ENCODE results near the gene ZNF276. TPM values are rescaled to one million over a fixed set of nuclear protein-coding genes. Genes with fewer than 3 reads are reported as not detected.

The ZNF276 gene
- total and polyA plus RNA-seq, 7 donors, result 7.6 to 13.6 (median 11.5) TPM

DNA sequence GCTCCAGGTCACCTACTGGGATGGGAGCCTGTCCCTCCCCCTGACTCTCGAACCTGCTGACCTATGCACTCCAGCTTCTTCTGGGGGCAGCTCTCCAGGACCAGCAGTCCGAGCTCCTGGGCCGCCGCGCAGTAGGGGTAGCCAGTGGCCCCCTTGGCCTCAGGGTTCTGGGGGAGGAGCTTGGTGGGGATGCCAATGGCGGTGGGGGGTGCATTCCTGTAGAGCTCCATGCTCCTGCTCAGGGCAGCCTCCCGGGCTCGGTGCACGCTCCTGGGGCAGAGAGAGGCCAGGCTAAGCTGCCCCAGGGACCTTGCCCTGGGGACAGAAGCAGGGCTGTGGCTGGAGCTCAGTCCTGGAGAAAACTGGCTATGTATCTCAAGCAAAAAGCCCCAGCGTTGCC lies 12.2 kb upstream of the ZNF276 start:
- H3K4me1 ChIP-seq, result no peaks in the 10 kb centered on the region
- 83 to 90% (median 87%) methylated on average over 10 of the region's 10 CpGs for WGBS, 3 donors
- no peak overlapping the region for H3K27ac ChIP-seq
- H3K4me3 ChIP-seq, result no peak overlapping the region
- ATAC-seq, result no peak
- peaks cover 0 to 7% of the 10 kb centered on the region in 2 donors for H3K36me3 ChIP-seq (ENCODE audit: insufficient read depth in 1 of 2, low read depth in 1 of 2)
- peaks cover 0 to 13% (median 0%) of the 10 kb centered on the region in 3 donors for H3K27me3 ChIP-seq (ENCODE audit: insufficient read depth in 3 of 3, low read length in 2 of 3)
- H3K9me3 ChIP-seq, result no peaks in the 10 kb centered on the region
- TF ChIP-seq, protein P1, sequence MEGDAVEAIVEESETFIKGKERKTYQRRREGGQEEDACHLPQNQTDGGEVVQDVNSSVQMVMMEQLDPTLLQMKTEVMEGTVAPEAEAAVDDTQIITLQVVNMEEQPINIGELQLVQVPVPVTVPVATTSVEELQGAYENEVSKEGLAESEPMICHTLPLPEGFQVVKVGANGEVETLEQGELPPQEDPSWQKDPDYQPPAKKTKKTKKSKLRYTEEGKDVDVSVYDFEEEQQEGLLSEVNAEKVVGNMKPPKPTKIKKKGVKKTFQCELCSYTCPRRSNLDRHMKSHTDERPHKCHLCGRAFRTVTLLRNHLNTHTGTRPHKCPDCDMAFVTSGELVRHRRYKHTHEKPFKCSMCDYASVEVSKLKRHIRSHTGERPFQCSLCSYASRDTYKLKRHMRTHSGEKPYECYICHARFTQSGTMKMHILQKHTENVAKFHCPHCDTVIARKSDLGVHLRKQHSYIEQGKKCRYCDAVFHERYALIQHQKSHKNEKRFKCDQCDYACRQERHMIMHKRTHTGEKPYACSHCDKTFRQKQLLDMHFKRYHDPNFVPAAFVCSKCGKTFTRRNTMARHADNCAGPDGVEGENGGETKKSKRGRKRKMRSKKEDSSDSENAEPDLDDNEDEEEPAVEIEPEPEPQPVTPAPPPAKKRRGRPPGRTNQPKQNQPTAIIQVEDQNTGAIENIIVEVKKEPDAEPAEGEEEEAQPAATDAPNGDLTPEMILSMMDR (IDR thresholded peaks at IDR 0.05), result no peak
- no peak for DNase-seq
- intact Hi-C loops (cut with DNase I), result loop anchor here (5.0 to 10.0 kb wide), 3 partner anchors 83 to 156 kb away; no protein-coding TSS in a partner anchor

DNA sequence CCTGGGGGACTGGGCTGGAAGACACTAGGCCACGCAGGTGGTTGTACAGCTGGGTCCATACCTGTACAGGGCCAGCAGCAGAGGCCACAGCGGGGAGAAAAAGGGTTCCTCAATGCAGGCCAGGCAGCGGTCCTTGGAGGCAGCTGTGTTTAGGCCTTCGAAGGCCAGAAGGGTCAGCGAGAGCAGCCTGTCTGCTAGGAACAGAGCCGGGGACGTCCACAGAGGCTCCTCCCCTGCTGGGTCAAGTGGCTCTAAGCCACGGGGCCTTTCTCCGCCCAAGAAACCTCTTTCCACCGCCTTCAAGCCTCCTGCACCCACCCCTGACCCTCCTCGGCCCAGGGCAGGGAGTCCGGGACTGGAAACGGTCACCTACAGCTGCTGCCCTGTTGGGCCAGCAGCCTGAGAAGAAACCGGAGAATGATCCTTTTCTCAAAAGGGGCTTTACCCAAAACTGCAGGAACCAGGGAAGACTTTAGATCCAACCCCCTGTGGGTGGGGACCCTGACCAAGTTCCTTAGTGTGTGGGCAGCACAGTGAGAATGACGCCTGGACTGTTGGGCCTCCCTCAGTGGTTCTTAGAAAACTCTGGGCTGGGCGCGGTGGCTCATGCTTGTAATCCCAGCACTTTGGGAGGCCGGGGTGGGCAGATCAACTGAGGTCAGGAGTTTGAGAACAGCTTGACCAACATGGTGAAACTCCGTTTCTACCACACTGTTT lies 11.5 kb upstream of the ZNF276 start:
- no peak for ATAC-seq
- no peak overlapping the region for H3K4me3 ChIP-seq
- 87 to 91% (median 89%) methylated on average over 19 of the region's 19 CpGs for WGBS, 3 donors
- no peaks in the 10 kb centered on the region for H3K4me1 ChIP-seq
- peaks cover 0 to 7% of the 10 kb centered on the region in 2 donors for H3K36me3 ChIP-seq (ENCODE audit: insufficient read depth in 1 of 2, low read depth in 1 of 2)
- intact Hi-C loops (cut with DNase I), result loop anchor here (5.0 to 10.0 kb wide), 3 partner anchors 82 to 155 kb away; no protein-coding TSS in a partner anchor
- TF ChIP-seq, protein P1 (IDR thresholded peaks at IDR 0.05), result no peak
- no peaks in the 10 kb centered on the region for H3K9me3 ChIP-seq
- H3K27me3 ChIP-seq (ENCODE audit: insufficient read depth in 3 of 3, low read length in 2 of 3), result peaks cover 0 to 5% (median 0%) of the 10 kb centered on the region in 3 donors
- no peak for DNase-seq
- H3K27ac ChIP-seq, result no peak overlapping the region

DNA sequence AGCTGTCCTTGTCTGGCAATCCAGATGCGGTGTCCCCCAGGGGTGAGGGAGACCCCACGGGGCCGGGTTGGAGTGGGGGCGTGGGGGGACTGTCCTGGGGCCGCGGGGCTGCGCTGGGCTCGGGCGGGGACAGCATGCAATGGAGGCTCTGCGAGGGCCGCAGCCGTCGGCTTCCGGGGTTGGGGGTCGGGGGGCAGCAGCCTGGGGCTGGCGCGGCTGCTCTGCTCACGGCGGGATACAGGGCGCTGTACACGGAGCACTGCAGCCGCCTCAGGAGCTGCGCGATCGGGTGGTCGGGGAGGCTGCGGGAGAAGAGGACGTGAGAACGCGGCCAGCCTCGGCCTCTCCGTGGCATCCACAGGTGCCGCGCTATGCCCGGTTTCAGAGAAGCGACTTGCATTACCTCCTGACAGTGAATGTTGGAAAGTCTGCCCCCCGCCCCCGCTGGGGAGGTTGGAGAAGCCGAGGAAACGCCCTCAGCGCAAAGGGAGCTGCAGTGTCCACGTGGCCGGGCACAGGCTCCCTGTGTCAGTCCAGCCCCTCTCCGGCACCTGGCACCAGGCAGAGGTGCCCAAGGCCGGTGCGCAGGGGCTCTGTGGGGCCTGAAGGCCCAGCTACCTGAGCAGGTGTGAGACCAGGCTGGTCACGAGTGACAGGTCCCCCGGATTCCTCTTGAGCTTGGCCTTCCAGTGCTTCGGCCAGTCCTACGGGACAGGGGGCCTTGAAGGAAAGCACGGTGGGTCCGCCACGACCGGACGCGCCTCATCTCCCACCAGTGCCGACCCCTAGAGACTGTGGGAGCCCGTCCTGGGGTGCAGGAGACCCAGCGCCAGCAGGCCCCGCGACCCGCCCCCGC lies 10.4 kb upstream of the ZNF276 start:
- H3K9me3 ChIP-seq, result no peaks in the 10 kb centered on the region
- H3K4me1 ChIP-seq, result no peaks in the 10 kb centered on the region
- no peak overlapping the region for H3K4me3 ChIP-seq
- intact Hi-C loops (cut with DNase I), result no loop called here
- WGBS, 3 donors, result 72 to 80% (median 79%) methylated on average over 42 to 63 of the region's 63 CpGs
- no peak for ATAC-seq
- TF ChIP-seq, protein P1 (IDR thresholded peaks at IDR 0.05), result no peak
- H3K27ac ChIP-seq, result no peak overlapping the region
- no peaks in the 10 kb centered on the region for H3K27me3 ChIP-seq (ENCODE audit: insufficient read depth in 3 of 3, low read length in 2 of 3)
- no peak for DNase-seq
- peaks cover 0 to 7% of the 10 kb centered on the region in 2 donors for H3K36me3 ChIP-seq (ENCODE audit: insufficient read depth in 1 of 2, low read depth in 1 of 2)

DNA sequence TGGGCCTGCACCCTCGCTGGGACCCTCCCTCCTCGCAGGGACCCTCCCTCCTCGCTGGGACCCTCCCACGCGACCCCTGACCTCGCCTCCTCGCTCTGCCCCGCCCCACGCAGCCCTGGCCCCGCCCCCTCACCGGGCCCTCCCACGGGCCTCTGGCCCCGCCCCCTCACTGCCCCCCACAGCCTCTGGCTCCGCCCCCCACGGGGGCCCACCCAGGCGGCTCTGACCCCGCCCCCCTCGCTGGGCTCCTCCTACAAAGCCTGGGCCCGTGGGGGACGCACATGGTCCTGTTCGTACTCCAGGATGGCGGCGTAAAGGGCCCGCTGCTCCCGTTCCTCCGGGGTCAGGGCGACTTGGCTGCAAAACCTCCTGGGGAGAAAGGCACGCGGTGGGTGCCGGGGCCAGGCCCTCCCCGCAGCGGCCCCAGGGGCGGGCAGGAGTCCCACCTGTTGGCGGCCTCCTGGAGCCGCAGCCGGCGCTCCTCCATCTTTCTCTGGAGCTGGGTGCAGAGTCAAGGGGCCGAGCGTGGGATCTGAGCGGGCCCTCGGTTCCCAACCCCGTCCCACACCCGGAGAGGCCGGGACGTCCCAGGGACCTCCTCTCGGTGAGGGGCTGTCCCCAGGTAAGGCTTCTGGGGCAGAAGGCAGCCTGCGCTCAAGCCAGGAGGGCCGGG lies 9.6 kb upstream of the ZNF276 start:
- intact Hi-C loops (cut with DNase I), result no loop called here
- H3K4me1 ChIP-seq, result no peaks in the 10 kb centered on the region
- ATAC-seq (peak; percentile 32 to 77 (median 52)), DNase-seq (no peak)
- peaks cover 0 to 10% of the 10 kb centered on the region in 2 donors for H3K36me3 ChIP-seq (ENCODE audit: insufficient read depth in 1 of 2, low read depth in 1 of 2)
- H3K27ac ChIP-seq, result no peak overlapping the region
- 8 to 16% (median 11%) methylated on average over 35 to 48 of the region's 48 CpGs for WGBS, 3 donors
- H3K4me3 ChIP-seq, result peak overlapping the region; percentile 37
- no peaks in the 10 kb centered on the region for H3K9me3 ChIP-seq
- TF ChIP-seq, protein P1 (IDR thresholded peaks at IDR 0.05), result no peak
- H3K27me3 ChIP-seq (ENCODE audit: insufficient read depth in 3 of 3, low read length in 2 of 3), result no peaks in the 10 kb centered on the region

Data from psoas muscle (tissue), 8 donors.